Measurements from ENCODE around the gene BPIFB1. TPM values are rescaled to one million over a fixed set of nuclear protein-coding genes. Genes with fewer than 3 reads are reported as not detected.

BPIFB1 gene
- total RNA-seq, 1 donor from 2014 or later = not detected

GRCh38 chr20:33279261-33279910, 3.6 kb upstream of the BPIFB1 start:
- H3K36me3 Mint-ChIP-seq (ENCODE audit: unreplicated experiment) = no peaks in the 10 kb centered on the region
- no peak overlapping the region for H3K27ac Mint-ChIP-seq (ENCODE audit: unreplicated experiment)
- TF ChIP-seq, protein P1, sequence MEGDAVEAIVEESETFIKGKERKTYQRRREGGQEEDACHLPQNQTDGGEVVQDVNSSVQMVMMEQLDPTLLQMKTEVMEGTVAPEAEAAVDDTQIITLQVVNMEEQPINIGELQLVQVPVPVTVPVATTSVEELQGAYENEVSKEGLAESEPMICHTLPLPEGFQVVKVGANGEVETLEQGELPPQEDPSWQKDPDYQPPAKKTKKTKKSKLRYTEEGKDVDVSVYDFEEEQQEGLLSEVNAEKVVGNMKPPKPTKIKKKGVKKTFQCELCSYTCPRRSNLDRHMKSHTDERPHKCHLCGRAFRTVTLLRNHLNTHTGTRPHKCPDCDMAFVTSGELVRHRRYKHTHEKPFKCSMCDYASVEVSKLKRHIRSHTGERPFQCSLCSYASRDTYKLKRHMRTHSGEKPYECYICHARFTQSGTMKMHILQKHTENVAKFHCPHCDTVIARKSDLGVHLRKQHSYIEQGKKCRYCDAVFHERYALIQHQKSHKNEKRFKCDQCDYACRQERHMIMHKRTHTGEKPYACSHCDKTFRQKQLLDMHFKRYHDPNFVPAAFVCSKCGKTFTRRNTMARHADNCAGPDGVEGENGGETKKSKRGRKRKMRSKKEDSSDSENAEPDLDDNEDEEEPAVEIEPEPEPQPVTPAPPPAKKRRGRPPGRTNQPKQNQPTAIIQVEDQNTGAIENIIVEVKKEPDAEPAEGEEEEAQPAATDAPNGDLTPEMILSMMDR (IDR thresholded peaks at IDR 0.05; ENCODE audit: partially characterized antibody, unreplicated experiment) = no peak
- H3K9me3 Mint-ChIP-seq (ENCODE audit: unreplicated experiment) = peaks cover 4% of the 10 kb centered on the region
- no peak for DNase-seq
- no peak overlapping the region for H3K4me3 Mint-ChIP-seq (ENCODE audit: unreplicated experiment)
- H3K27me3 Mint-ChIP-seq (ENCODE audit: unreplicated experiment) = peaks cover 6% of the 10 kb centered on the region
- H3K4me1 Mint-ChIP-seq (ENCODE audit: low read depth, unreplicated experiment) = peaks cover 17% of the 10 kb centered on the region

- Mint-ChIP-seq H3K9me3 (ENCODE audit: unreplicated experiment) (peaks cover 4% of the 10 kb centered on the region), H3K36me3 (ENCODE audit: unreplicated experiment) (no peaks in the 10 kb centered on the region)
- TF ChIP-seq, protein P1 (IDR thresholded peaks at IDR 0.05; ENCODE audit: partially characterized antibody, unreplicated experiment) = no peak
Measured at GRCh38 chr20:33280000-33280680, 2.9 kb upstream of the BPIFB1 start.

DNA sequence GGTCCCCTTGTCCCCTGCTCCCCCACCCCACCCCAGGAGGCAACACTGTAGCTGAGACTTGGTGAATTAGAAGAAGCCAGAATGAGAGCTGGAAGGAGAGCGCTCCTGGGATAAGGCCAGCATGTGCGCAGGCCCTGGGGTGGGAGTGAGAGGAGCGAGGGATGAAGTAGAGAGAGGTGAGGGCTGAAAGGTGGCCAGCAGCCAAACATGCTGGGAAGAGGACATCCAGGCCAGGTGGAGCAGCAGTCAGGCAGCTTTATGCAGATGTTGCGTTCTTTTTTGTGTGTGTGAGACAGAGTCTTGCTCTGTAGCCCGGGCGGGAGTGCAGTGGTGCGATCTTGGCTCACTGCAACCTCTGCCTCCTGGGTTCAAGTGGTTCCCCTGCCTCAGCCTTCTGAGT, 2.2 kb upstream of the BPIFB1 start:
- Mint-ChIP-seq H3K27me3 (ENCODE audit: unreplicated experiment) (peaks cover 6% of the 10 kb centered on the region), H3K4me3 (ENCODE audit: unreplicated experiment) (no peak overlapping the region), H3K4me1 (ENCODE audit: low read depth, unreplicated experiment) (peaks cover 17% of the 10 kb centered on the region), H3K9me3 (ENCODE audit: unreplicated experiment) (peaks cover 4% of the 10 kb centered on the region), H3K27ac (ENCODE audit: unreplicated experiment) (no peak overlapping the region), H3K36me3 (ENCODE audit: unreplicated experiment) (no peaks in the 10 kb centered on the region)
- no peak for DNase-seq
- TF ChIP-seq, protein P1 (IDR thresholded peaks at IDR 0.05; ENCODE audit: partially characterized antibody, unreplicated experiment) = no peak

More at GRCh38 chr20:33280000-33280680, 2.9 kb upstream of the BPIFB1 start:
- no peak overlapping the region for H3K27ac Mint-ChIP-seq (ENCODE audit: unreplicated experiment)
- DNase-seq = no peak
- peaks cover 17% of the 10 kb centered on the region for H3K4me1 Mint-ChIP-seq (ENCODE audit: low read depth, unreplicated experiment)
- H3K27me3 Mint-ChIP-seq (ENCODE audit: unreplicated experiment) = peaks cover 6% of the 10 kb centered on the region
- no peak overlapping the region for H3K4me3 Mint-ChIP-seq (ENCODE audit: unreplicated experiment)

- H3K4me3 Mint-ChIP-seq (ENCODE audit: unreplicated experiment) = no peak overlapping the region
- peaks cover 4% of the 10 kb centered on the region for H3K9me3 Mint-ChIP-seq (ENCODE audit: unreplicated experiment)
- peaks cover 13% of the 10 kb centered on the region for H3K4me1 Mint-ChIP-seq (ENCODE audit: low read depth, unreplicated experiment)
- no peak for DNase-seq
- H3K27ac Mint-ChIP-seq (ENCODE audit: unreplicated experiment) = no peak overlapping the region
- TF ChIP-seq, protein P1 (IDR thresholded peaks at IDR 0.05; ENCODE audit: partially characterized antibody, unreplicated experiment) = no peak
- peaks cover 6% of the 10 kb centered on the region for H3K27me3 Mint-ChIP-seq (ENCODE audit: unreplicated experiment)
- no peaks in the 10 kb centered on the region for H3K36me3 Mint-ChIP-seq (ENCODE audit: unreplicated experiment)
Measured at GRCh38 chr20:33281550-33282146, 1.4 kb upstream of the BPIFB1 start.

All from glutamatergic neuron (in vitro differentiated cells).